HL-60 (cell line): ENCODE results near the gene TPD52L1.

Experiments
- DNase-seq, 2 experiments: peaks; one replicate each; pipeline ENCODE4 v3.0.0-alpha.2; 2010 to 2020; ENCODE audit warnings: low read depth in 1 of 2, low spot score in 1 of 2
- H3K27ac ChIP-seq: fragments of 250-450 bp; sonication (Bioruptor Pico); replicated peaks from 2 replicates; pipeline ENCODE4 v1.5.1; 2020; ENCODE audit warnings: mild to moderate bottlenecking, moderate library complexity
- H3K27me3 ChIP-seq: fragments of 250-450 bp; sonication (Bioruptor Pico); 2 replicates; pipeline ENCODE4 v1.5.1; 2021; ENCODE audit warnings: mild to moderate bottlenecking, moderate library complexity; ENCODE audit not compliant: insufficient read depth, poor library complexity, severe bottlenecking
- H3K4me3 ChIP-seq: replicated peaks from 2 replicates; pipeline ENCODE4 v1.5.1; 2011; ENCODE audit warnings: mild to moderate bottlenecking, control low read depth, low read length; ENCODE audit not compliant: insufficient read depth
- CTCF ChIP-seq: IDR thresholded peaks from one replicate; pipeline ENCODE4 v1.5.1; 2011; ENCODE audit warnings: low read length, control low read depth, inconsistent platforms; ENCODE audit not compliant: insufficient read depth
- GABPA ChIP-seq: IDR thresholded peaks from 2 replicates; pipeline ENCODE4 v1.6.1; 2012; ENCODE audit warnings: low read depth
- POLR2AphosphoS5 ChIP-seq: IDR thresholded peaks from 2 replicates; pipeline ENCODE4 v1.6.1; 2012; ENCODE audit warnings: low read depth
- SPI1 ChIP-seq: IDR thresholded peaks from 2 replicates; pipeline ENCODE4 v1.6.1; 2012; ENCODE audit warnings: low read depth, mild to moderate bottlenecking, borderline replicate concordance
- TF ChIP-seq, protein P1 (sequence below): IDR thresholded peaks from 2 replicates; pipeline ENCODE4 v1.6.1; 2012; ENCODE audit warnings: low read depth; ENCODE audit not compliant: insufficient replicate concordance

The TPD52L1 gene

GRCh38 chr6:125191916-125192609 lies 38.5 kb downstream of the TPD52L1 start:
- TF ChIP-seq POLR2AphosphoS5 (no peak), GABPA (no peak), SPI1 (no peak), CTCF (peak; percentile 60)
- Histone ChIP-seq H3K27me3 (peaks cover 3% of the 10 kb centered on the region), H3K27ac (no peak overlapping the region), H3K4me3 (no peak overlapping the region)
- peak; percentile 39 to 66 for DNase-seq

DNA sequence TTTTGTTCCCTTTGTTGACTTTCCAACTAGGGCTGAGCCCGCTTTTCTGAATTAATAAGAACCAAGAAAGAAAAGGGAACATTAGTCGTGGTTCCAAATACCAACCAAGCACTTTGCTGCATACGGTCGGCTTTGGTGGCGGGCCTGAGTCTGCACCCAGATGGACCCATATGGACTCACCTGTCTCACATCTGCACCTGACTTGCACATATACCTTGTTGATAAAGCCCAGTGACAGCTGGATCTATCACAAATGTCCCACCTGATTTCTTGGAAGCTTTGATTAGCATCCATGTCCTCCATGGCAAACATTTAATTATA lies 39.0 kb downstream of the TPD52L1 start:
- TF ChIP-seq SPI1 (no peak), CTCF (no peak), GABPA (no peak), POLR2AphosphoS5 (no peak)
- TF ChIP-seq, protein P1, sequence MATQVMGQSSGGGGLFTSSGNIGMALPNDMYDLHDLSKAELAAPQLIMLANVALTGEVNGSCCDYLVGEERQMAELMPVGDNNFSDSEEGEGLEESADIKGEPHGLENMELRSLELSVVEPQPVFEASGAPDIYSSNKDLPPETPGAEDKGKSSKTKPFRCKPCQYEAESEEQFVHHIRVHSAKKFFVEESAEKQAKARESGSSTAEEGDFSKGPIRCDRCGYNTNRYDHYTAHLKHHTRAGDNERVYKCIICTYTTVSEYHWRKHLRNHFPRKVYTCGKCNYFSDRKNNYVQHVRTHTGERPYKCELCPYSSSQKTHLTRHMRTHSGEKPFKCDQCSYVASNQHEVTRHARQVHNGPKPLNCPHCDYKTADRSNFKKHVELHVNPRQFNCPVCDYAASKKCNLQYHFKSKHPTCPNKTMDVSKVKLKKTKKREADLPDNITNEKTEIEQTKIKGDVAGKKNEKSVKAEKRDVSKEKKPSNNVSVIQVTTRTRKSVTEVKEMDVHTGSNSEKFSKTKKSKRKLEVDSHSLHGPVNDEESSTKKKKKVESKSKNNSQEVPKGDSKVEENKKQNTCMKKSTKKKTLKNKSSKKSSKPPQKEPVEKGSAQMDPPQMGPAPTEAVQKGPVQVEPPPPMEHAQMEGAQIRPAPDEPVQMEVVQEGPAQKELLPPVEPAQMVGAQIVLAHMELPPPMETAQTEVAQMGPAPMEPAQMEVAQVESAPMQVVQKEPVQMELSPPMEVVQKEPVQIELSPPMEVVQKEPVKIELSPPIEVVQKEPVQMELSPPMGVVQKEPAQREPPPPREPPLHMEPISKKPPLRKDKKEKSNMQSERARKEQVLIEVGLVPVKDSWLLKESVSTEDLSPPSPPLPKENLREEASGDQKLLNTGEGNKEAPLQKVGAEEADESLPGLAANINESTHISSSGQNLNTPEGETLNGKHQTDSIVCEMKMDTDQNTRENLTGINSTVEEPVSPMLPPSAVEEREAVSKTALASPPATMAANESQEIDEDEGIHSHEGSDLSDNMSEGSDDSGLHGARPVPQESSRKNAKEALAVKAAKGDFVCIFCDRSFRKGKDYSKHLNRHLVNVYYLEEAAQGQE, result no peak
- no peak overlapping the region for H3K4me3 ChIP-seq
- H3K27ac ChIP-seq, result no peak overlapping the region
- no peak for DNase-seq
- peaks cover 3% of the 10 kb centered on the region for H3K27me3 ChIP-seq

DNA sequence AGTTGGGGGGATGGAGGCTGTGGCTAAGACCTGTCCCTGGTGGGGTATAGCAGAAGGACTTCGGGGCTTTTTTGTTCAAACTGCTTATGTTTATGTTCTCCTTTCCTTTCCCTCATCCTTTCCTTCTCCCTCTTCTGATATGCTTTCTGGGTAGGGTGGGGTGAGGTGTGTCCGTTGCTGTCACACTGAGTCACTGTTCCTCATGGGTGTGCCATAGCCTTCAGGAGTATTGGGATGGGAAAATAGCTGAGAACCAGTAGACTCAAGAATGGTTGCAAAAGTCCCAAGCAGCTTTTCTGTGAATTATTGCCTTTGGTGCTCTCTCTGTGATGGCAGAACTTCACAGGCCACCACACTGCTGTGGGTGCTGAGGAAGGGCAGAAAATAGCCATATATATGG lies 39.6 kb downstream of the TPD52L1 start:
- DNase-seq, result no peak
- Histone ChIP-seq H3K27me3 (peaks cover 3% of the 10 kb centered on the region), H3K27ac (no peak overlapping the region), H3K4me3 (no peak overlapping the region)
- no peak for TF ChIP-seq CTCF
- no peak for TF ChIP-seq GABPA
- TF ChIP-seq SPI1, result no peak
- no peak for TF ChIP-seq POLR2AphosphoS5
- TF ChIP-seq, protein P1, result no peak

GRCh38 chr6:125194941-125195340 lies 41.4 kb downstream of the TPD52L1 start:
- H3K27ac ChIP-seq, result no peak overlapping the region
- no peak overlapping the region for H3K4me3 ChIP-seq
- peak in 1 of 2 experiments; percentile 3 for DNase-seq
- H3K27me3 ChIP-seq, result no peaks in the 10 kb centered on the region
- TF ChIP-seq, protein P1, result no peak
- TF ChIP-seq CTCF (no peak), GABPA (no peak), POLR2AphosphoS5 (no peak), SPI1 (no peak)
